OCI-LY7 (cell line): ENCODE measurements around the gene RINT1. TPM values are rescaled to one million over a fixed set of nuclear protein-coding genes. Genes with fewer than 3 reads are reported as not detected.

Experiments
- BruUV-seq: library from RNA; stranded (reverse); fragments of 400-500 nt; replicated peaks from 2 replicates; lab custom pipeline; 2021; lab: Mats Ljungman, UMichigan
- CTCF ChIA-PET: fragments of 300-600 bp; sonication (Branson Sonifier 250); formaldehyde crosslinking; loops from one replicate; lab custom pipeline; 2022; ENCODE audit warnings: antibody characterized with exemption; ENCODE audit not compliant: unreplicated experiment; lab: Charles Lee
- POLR2A ChIA-PET: fragments of 300-600 bp; sonication (Branson Sonifier 250); formaldehyde crosslinking; loops from one replicate; lab custom pipeline; 2022; ENCODE audit warnings: antibody characterized with exemption; lab: Charles Lee
- DNase-seq: peaks from one replicate; pipeline ENCODE4 v3.0.0-alpha.2; 2015; ENCODE audit warnings: low spot score
- H2AFZ ChIP-seq: fragments of 200-600 bp; sonication (generic), shearing (Covaris generic); 2 replicates; pipeline ENCODE4 v1.6.1; 2014; ENCODE audit warnings: mild to moderate bottlenecking, antibody characterized with exemption, low read length, moderate library complexity
- H3K27ac ChIP-seq: fragments of 200-600 bp; sonication (generic); 2 replicates; pipeline ENCODE4 v1.5.1; 2014; ENCODE audit warnings: mixed run types, low read depth, mild to moderate bottlenecking, moderate library complexity, low read length, inconsistent platforms; ENCODE audit not compliant: poor library complexity, severe bottlenecking
- H3K36me3 ChIP-seq: fragments of 200-600 bp; sonication (generic); 2 replicates; pipeline ENCODE4 v1.6.1; 2014; ENCODE audit warnings: mild to moderate bottlenecking, antibody characterized with exemption, low read length, moderate library complexity, mixed read lengths; ENCODE audit not compliant: insufficient read depth
- H3K4me1 ChIP-seq: fragments of 200-600 bp; sonication (generic); 2 replicates; pipeline ENCODE4 v1.5.1; 2014; ENCODE audit warnings: mild to moderate bottlenecking, low read length; ENCODE audit not compliant: insufficient read depth, poor library complexity, severe bottlenecking
- H3K4me2 ChIP-seq: fragments of 200-600 bp; sonication (generic); 2 replicates; pipeline ENCODE4 v1.6.1; 2014; ENCODE audit warnings: mild to moderate bottlenecking, low read length
- H3K4me3 ChIP-seq: fragments of 200-600 bp; sonication (generic); 2 replicates; pipeline ENCODE4 v1.5.1; 2014; ENCODE audit warnings: mild to moderate bottlenecking, low read depth, low read length; ENCODE audit not compliant: poor library complexity, severe bottlenecking
- H3K79me2 ChIP-seq: fragments of 200-600 bp; sonication (generic); 2 replicates; pipeline ENCODE4 v1.6.1; 2016; ENCODE audit warnings: low read depth, mild to moderate bottlenecking, low read length, moderate library complexity, mixed read lengths; ENCODE audit not compliant: insufficient read depth
- H3K9me2 ChIP-seq: fragments of 200-600 bp; sonication (generic); 2 replicates; pipeline ENCODE4 v1.6.1; 2016; ENCODE audit warnings: mild to moderate bottlenecking, low read length, mixed read lengths; ENCODE audit not compliant: insufficient read depth
- H3K9me3 ChIP-seq: fragments of 200-600 bp; sonication (generic); 2 replicates; pipeline ENCODE4 v1.6.1; 2014; ENCODE audit warnings: mild to moderate bottlenecking, mixed run types, low read length, mixed read lengths
- H4K20me1 ChIP-seq: fragments of 200-600 bp; sonication (generic); 2 replicates; pipeline ENCODE4 v1.6.1; 2014; ENCODE audit warnings: mild to moderate bottlenecking, antibody characterized with exemption, low read length, moderate library complexity, mixed read lengths; ENCODE audit not compliant: insufficient read depth
- EZH2phosphoT487 ChIP-seq: fragments of 200-600 bp; sonication (generic); IDR thresholded peaks from 2 replicates; pipeline ENCODE4 v1.6.1; 2018; ENCODE audit warnings: low read depth, borderline replicate concordance, mild to moderate bottlenecking, mixed run types, antibody characterized with exemption, low read length, moderate library complexity, mixed read lengths
- intact Hi-C: fragments of 100-400 bp; cut with micrococcal nuclease; formaldehyde crosslinking; loops from one replicate; pipeline ENCODE4 v1.10.0; 2022; ENCODE audit not compliant: unreplicated experiment
- total RNA-seq, 2 experiments: library from RNA; depleted of rRNA in 1 of 2; stranded (reverse); fragments of >200 nt in 1 of 2; shearing (Covaris generic) in 1 of 2; gene quantifications; 2 replicates each; pipeline ENCODE4 v1.2.3, GENCODE V29; 2014 to 2022
- TF ChIP-seq, protein P1 (sequence below): fragments of 200-600 bp; sonication (generic); conservative IDR thresholded peaks from 2 replicates; pipeline ENCODE4 v1.5.1; 2014; ENCODE audit warnings: mild to moderate bottlenecking, antibody characterized with exemption, low read length, moderate library complexity, mixed read lengths

The RINT1 gene
- total RNA-seq, 2 experiments from 2014 or later: 11.2 to 27.8 TPM

DNA sequence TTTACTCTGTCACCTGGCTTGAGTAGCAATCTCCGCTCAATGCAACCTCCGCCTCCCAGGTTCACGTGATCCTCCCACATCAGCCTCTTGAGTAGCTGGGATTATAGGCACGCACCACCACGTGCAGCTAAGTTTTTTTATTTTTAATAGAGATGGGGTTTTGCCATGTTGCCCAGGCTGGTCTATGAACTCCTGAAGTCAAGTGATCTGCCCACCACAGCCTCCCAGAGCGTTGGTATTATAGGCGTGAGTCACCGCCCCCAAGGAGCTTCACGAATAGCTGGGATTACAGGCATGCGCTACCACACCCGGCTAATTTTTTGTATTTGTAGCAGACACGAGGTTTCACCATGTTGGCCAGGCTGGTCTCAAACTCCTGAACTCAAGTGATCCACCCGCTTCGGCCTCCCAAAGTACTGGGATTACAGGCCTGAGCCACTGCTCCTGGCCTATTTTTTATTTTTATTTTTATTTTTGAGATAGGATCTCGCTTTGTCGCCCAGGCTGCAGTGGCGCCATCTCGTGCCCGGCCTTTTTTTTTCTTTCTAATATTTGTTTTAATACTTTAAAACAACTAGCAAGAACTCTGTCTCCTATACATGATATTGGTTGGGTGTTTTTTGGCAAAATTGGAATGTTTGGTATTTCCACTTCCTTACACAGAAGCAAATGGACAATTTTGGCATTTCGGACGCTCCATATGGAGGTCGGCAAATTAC is 48.2 kb downstream of the RINT1 start:
- no peaks in the 10 kb centered on the region for H4K20me1 ChIP-seq
- no peaks in the 10 kb centered on the region for H3K79me2 ChIP-seq
- no peak for DNase-seq
- intact Hi-C loops: loop anchor here (10.0 kb wide), 2 partner anchors 185 to 425 kb away; no protein-coding TSS in a partner anchor
- no peak overlapping the region for H2AFZ ChIP-seq
- TF ChIP-seq, protein P1, sequence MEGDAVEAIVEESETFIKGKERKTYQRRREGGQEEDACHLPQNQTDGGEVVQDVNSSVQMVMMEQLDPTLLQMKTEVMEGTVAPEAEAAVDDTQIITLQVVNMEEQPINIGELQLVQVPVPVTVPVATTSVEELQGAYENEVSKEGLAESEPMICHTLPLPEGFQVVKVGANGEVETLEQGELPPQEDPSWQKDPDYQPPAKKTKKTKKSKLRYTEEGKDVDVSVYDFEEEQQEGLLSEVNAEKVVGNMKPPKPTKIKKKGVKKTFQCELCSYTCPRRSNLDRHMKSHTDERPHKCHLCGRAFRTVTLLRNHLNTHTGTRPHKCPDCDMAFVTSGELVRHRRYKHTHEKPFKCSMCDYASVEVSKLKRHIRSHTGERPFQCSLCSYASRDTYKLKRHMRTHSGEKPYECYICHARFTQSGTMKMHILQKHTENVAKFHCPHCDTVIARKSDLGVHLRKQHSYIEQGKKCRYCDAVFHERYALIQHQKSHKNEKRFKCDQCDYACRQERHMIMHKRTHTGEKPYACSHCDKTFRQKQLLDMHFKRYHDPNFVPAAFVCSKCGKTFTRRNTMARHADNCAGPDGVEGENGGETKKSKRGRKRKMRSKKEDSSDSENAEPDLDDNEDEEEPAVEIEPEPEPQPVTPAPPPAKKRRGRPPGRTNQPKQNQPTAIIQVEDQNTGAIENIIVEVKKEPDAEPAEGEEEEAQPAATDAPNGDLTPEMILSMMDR: no peak
- no peak for TF ChIP-seq EZH2phosphoT487
- no peak overlapping the region for H3K27ac ChIP-seq
- peaks cover 12% of the 10 kb centered on the region; the same call in 1 of the 2 replicates for H3K9me3 ChIP-seq
- no peaks in the 10 kb centered on the region for H3K9me2 ChIP-seq
- no peak overlapping the region for H3K4me3 ChIP-seq
- BruUV-seq: no TSS peak
- no peak overlapping the region for H3K4me2 ChIP-seq
- H3K4me1 ChIP-seq: no peaks in the 10 kb centered on the region
- ChIA-PET POLR2A (interaction anchor here (0.6 kb wide), 2 partner anchors 12 to 632 kb away, joined by 3 read pairs; no protein-coding TSS in a partner anchor), CTCF (no interaction called here)
- H3K36me3 ChIP-seq: no peaks in the 10 kb centered on the region

DNA sequence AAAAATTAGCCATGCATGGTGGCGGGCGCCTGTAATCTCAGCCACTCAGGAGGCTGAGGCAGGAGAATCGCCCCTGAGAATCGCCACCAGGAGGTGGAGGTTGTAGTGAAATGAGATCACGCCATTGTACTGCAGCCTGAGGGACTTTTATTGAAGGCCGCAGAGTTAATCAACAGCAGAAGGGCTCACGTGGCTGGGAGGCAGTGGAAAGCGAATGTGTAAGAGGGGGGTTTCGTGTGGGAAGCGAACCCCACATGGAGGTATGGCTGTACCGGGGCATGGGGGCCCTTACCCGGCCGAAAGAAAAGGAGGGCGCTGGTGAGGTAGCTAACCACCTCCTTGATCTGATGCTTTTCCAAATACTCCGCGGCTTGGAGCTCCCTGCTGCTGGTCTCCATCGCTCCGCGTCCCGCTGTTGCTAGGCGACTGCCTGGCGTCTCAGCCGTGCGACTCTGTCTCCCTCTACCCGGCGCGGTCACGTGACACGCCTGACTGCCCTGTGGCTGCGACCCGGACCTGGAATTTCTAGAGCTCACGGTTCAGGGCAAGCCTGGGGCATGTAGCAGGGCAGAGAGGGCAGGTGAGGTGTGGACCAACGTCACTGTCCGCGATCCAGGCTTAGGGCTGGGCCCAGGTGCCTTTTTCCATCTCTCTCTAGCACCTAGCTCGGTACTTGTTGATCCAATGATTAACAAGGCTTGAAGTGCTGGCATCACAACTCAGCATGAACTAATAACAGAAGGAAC is 49.2 kb downstream of the RINT1 start, which contains the start of gene EFCAB10:
EFCAB10 (minus strand) TSS at position 428 of the 746 bp plus-strand sequence; CDS start at position 398, 30 bp downstream.
- H3K36me3 ChIP-seq: no peaks in the 10 kb centered on the region
- no peak within 1 kb of the TSS for H3K27ac ChIP-seq
- H3K4me2 ChIP-seq: no peak within 1 kb of the TSS; the same call in 1 of the 2 replicates
- ChIA-PET POLR2A (no interaction called here), CTCF (interaction anchor here (0.6 kb wide), 2 partner anchors 504 to 802 kb away, joined by 4 to 5 read pairs; no protein-coding TSS in a partner anchor)
- no peaks in the 10 kb centered on the region for H3K9me2 ChIP-seq
- H4K20me1 ChIP-seq: no peaks in the 10 kb centered on the region
- H3K79me2 ChIP-seq: no peaks in the 10 kb centered on the region
- TF ChIP-seq, protein P1: no peak
- TF ChIP-seq EZH2phosphoT487: no peak
- no peak within 1 kb of the TSS for H3K4me3 ChIP-seq
- intact Hi-C loops: loop anchor here (10.0 kb wide), 2 partner anchors 186 to 426 kb away; no protein-coding TSS in a partner anchor
- BruUV-seq: no TSS peak
- no peaks in the 10 kb centered on the region for H3K4me1 ChIP-seq
- peaks cover 14% of the 10 kb centered on the region; the same call in 1 of the 2 replicates for H3K9me3 ChIP-seq
- H2AFZ ChIP-seq: no peak within 1 kb of the TSS
- no peak for DNase-seq
